Coronary artery (tissue), 2 donors: Measurements from ENCODE around the gene CDK15.

ENCODE experiments used
- DNase-seq: peaks from one replicate; pipeline ENCODE4 v3.0.0-alpha.2; 2017; ENCODE audit warnings: low spot score
- H3K27ac ChIP-seq, 2 donors: fragments of 200-600 bp; sonication (generic); one replicate each; pipeline ENCODE4 v1.5.1; 2016 to 2019
- H3K4me3 ChIP-seq: fragments of 200-600 bp; sonication (generic); 2 replicates; pipeline ENCODE4 v1.5.1; 2016; ENCODE audit warnings: mild to moderate bottlenecking, moderate library complexity
- TF ChIP-seq, protein P1 (sequence below): fragments of 200-600 bp; sonication (generic); IDR thresholded peaks from one replicate; pipeline ENCODE4 v1.5.1; 2019; ENCODE audit warnings: antibody characterized with exemption

Gene CDK15

DNA sequence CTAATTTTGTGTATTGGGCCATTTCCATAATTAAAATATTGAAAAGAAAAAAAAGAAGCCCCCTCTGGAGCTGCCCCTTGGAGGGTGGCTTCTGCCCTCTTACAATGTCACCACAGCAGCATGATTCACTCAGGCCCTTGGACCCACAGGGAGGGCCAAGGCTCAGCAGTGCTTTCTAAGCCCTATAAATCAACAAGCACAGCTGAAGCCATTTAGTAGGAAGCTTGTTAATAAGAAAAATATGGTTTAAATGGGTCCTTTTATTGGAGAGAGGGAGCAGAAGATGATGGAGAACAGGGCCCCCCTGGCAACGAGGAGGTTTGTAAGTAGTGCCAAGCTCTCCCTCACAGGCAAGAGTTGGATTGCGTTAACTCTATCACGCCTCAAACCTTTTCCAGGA lies 119.7 kb downstream of the CDK15 start:
- DNase-seq = no peak

DNA sequence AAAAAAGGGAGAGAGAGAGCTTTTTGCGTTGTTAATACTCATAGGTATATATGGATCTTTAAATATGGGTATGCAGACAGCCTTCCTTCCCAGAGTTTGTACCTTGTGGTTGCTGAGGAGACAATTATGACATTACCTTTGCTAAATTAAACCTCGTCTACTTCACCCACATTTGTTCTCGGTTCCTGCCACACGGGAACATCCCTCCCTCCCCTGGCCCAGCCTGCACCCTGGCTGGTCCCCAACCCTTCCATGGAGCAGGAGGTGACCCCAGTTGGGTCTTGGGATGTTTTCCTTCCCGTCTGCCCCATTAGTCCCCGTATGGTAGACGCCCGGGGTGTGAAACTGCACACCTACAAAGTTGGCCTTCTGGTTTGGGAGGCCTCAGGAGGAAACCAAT lies 122.0 kb downstream of the CDK15 start:
- TF ChIP-seq, protein P1, sequence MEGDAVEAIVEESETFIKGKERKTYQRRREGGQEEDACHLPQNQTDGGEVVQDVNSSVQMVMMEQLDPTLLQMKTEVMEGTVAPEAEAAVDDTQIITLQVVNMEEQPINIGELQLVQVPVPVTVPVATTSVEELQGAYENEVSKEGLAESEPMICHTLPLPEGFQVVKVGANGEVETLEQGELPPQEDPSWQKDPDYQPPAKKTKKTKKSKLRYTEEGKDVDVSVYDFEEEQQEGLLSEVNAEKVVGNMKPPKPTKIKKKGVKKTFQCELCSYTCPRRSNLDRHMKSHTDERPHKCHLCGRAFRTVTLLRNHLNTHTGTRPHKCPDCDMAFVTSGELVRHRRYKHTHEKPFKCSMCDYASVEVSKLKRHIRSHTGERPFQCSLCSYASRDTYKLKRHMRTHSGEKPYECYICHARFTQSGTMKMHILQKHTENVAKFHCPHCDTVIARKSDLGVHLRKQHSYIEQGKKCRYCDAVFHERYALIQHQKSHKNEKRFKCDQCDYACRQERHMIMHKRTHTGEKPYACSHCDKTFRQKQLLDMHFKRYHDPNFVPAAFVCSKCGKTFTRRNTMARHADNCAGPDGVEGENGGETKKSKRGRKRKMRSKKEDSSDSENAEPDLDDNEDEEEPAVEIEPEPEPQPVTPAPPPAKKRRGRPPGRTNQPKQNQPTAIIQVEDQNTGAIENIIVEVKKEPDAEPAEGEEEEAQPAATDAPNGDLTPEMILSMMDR = no peak
- no peak overlapping the region for H3K4me3 ChIP-seq
- no peak for DNase-seq
- no peak overlapping the region for H3K27ac ChIP-seq

More for the DNA sequence above, 119.7 kb downstream of the CDK15 start:
- H3K27ac ChIP-seq = no peak overlapping the region
- H3K4me3 ChIP-seq = no peak overlapping the region
- TF ChIP-seq, protein P1 = no peak

DNA sequence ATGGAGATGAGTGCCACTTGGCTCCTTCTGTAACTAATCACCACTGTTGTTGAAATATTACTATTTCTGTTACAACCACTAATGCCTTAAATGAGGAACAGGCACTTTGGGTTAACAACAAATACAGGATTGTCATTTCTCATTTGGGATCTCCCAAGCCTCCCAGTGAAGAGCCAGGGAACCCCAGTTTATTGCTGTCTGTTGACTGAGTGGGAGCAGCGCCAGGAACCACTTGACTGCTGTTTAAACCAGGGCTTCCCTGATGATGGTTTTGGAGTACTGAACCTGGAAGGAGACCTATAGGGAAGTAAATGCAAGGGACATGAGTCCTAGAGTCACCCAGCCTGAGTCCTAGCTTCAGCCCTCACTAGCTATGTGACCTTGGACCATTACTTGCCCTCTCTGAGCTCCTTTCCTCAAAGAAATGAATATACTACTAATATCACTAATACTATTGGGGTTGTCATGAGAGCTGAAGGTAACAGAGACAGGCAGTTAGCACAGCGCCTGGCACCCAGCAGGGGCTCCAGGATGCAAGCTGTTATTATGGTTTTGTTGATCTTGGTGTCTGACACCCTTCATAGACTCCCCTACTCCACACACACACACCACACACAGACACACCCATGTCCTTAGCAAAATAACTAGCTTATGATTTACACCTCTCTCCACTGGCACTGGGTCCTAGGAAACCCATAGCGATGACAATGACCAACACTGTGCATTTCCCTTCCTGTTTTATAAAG lies 123.1 kb downstream of the CDK15 start:
- no peak for DNase-seq
- no peak overlapping the region for H3K4me3 ChIP-seq

DNA sequence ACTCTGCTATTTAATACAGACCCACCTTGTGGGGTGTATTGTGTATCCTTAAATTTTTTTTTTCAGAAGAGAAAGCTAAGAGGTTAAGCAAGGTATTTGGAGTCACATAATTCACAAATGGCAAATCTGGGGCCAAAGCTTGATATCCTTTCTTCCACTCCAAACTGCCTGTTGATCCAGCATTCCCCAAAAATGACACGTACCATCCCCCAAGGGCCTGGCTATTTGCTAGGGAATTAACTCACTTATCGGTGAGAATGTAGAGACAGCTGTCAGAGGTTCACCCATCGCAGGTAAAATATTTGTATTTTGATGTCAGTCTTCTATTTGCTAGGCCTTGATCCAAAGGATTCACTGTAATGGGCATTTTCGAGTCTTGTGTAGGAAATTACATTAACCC lies 123.7 kb downstream of the CDK15 start:
- TF ChIP-seq, protein P1 = no peak
- no peak overlapping the region for H3K4me3 ChIP-seq
- no peak for DNase-seq
- no peak overlapping the region for H3K27ac ChIP-seq

More for the DNA sequence above, 123.1 kb downstream of the CDK15 start:
- no peak overlapping the region for H3K27ac ChIP-seq
- TF ChIP-seq, protein P1 = no peak

DNA sequence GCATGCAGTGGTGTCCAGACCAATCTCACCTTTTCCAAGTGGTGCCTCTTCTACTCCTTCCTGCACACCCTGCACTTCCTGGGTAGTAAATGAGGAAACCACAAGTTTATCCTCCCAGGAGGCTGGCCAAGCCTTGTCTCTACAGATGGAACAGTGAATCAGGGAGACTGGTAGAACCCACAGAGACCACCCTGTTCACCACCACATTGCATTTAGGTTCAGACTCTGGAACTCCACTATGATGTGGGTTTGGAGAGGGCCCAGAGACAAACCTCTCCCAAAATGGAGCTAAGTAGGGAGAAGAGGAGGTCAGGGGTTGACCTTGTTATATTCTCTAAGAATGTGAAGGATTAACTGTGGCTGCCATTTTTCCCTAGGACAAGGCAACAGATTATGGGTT lies 124.5 kb downstream of the CDK15 start:
- no peak overlapping the region for H3K27ac ChIP-seq
- H3K4me3 ChIP-seq = no peak overlapping the region
- DNase-seq = no peak
- TF ChIP-seq, protein P1 = no peak

DNA sequence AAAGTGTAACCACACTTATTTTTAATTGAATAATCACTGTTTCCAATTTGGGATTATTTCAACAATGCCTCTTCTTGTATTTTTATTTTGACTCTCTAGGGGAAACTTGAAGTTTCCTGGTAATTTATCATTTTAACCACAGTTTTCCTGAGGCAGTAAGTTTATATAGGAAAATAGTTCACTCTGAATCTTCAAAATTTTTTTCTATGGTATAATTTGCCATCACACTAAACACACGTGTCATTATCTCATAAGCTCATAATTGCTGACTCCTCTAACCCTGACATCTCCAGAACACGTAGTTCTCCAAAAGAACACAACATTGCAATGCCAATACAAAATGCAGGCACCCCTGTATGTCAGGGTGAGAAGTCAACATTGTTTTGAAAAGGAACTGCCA lies 125.1 kb downstream of the CDK15 start:
- Histone ChIP-seq H3K27ac (no peak overlapping the region), H3K4me3 (no peak overlapping the region)
- DNase-seq = no peak
- TF ChIP-seq, protein P1 = no peak

DNA sequence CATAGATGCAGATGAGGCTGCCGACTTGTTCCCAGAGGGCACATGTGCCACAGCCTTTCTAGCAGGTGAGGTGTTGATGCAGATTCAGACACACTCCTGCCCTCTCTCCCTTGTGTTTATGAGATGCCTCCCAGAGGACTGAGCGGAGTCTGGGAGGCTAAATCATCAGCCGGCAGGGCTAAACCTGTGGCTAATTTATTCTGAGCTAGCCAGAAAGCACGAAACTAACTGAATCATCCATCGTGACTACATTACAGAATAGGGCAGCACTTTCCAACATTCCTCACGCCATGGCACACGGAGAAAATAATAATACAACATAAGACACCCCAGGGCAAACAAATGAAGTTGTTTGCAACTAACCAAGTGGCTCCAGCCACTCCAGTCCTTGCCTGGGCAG lies 125.6 kb downstream of the CDK15 start:
- Histone ChIP-seq H3K4me3 (no peak overlapping the region), H3K27ac (no peak overlapping the region)
- TF ChIP-seq, protein P1 = no peak
- no peak for DNase-seq
